ENCODE measurements around the gene ANO10. TPM values are rescaled to one million over a fixed set of nuclear protein-coding genes. Genes with fewer than 3 reads are reported as not detected.
A peak's percentile ranks its signal among the peaks of the same experiment; 100 is the strongest.

ANO10 gene
- total RNA-seq, 4 donors from 2014 or later = 20.9 to 70.5 (median 48.0) TPM

DNA sequence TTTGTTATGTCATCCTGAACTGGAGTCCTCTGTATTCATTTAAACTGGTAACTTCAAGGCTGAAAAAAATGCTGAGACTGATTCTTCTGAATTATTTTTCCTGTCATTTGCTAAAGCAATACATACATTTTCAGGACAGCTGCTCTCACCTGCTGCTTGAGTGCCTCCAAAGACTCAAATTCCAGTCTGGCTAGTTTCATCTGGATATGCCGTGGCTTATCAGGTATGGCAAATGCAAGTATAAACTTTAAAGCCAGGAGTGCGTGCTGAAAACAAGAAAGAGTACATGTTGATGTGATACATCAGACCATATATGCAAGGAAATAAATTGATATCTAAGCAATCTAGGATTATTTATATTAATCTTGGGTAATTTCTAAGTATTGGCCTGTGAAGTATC lies 189.3 kb downstream of the ANO10 start:
- 96 to 100% methylated on average over 2 of the region's 2 CpGs for WGBS, 2 donors (ENCODE audit: low coverage in 1 of 2)
- intact Hi-C loops (cut with DNase I; ENCODE audit: low total_unique reads) (no loop called here), in situ Hi-C loops (cut with MboI; ENCODE audit: low pct_ligation_motif_present in 1 of 4, low pct_unique_long_range_greater_than_20kb in 1 of 4, low sequenced_read_pairs in 3 of 4) (no loop called here)

DNA sequence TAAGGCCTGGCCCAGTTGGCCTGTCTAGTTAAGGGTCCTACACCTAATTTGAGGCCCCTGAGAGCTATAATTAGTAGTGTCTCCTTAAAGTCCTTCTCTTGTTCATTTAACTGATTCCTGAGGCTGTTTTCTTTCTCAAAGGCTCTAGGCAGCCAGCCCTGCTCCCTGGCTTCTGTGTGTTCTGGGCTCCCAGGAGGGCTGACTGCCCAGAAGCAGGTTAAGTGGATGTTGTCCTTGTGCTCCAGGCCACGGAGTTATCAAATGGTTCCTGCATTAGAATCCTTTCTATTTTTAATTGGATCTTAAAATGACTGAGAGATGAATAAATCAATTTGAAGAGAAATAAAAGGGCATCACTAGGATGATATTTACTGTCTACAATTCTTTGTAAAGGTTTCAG lies 195.4 kb downstream of the ANO10 start:
- peaks cover 0 to 10% (median 2%) of the 10 kb centered on the region in 4 donors for H3K4me1 ChIP-seq
- peak overlapping the region in 3 of 4 donors; percentile 16 to 39 (median 29) for H3K27ac ChIP-seq
- no peak for TF ChIP-seq POLR2AphosphoS5 (IDR thresholded peaks at IDR 0.05)
- TF ChIP-seq, protein P1, sequence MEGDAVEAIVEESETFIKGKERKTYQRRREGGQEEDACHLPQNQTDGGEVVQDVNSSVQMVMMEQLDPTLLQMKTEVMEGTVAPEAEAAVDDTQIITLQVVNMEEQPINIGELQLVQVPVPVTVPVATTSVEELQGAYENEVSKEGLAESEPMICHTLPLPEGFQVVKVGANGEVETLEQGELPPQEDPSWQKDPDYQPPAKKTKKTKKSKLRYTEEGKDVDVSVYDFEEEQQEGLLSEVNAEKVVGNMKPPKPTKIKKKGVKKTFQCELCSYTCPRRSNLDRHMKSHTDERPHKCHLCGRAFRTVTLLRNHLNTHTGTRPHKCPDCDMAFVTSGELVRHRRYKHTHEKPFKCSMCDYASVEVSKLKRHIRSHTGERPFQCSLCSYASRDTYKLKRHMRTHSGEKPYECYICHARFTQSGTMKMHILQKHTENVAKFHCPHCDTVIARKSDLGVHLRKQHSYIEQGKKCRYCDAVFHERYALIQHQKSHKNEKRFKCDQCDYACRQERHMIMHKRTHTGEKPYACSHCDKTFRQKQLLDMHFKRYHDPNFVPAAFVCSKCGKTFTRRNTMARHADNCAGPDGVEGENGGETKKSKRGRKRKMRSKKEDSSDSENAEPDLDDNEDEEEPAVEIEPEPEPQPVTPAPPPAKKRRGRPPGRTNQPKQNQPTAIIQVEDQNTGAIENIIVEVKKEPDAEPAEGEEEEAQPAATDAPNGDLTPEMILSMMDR (IDR thresholded peaks at IDR 0.05) = no peak
- no peaks in the 10 kb centered on the region for H3K27me3 ChIP-seq
- H3K9me3 ChIP-seq = no peaks in the 10 kb centered on the region
- in situ Hi-C loops (cut with MboI; ENCODE audit: low pct_ligation_motif_present in 1 of 4, low pct_unique_long_range_greater_than_20kb in 1 of 4, low sequenced_read_pairs in 3 of 4) (no loop called here), intact Hi-C loops (cut with DNase I; ENCODE audit: low total_unique reads) (no loop called here)
- H3K4me3 ChIP-seq = no peak overlapping the region
- H3K36me3 ChIP-seq = no peaks in the 10 kb centered on the region
- WGBS, 2 donors (ENCODE audit: low coverage in 1 of 2) = 65 to 71% methylated on average over 1 of the region's 1 CpG
- DNase-seq = no peak

More for the DNA sequence above, 189.3 kb downstream of the ANO10 start:
- H3K9me3 ChIP-seq = no peaks in the 10 kb centered on the region
- DNase-seq = no peak
- H3K4me1 ChIP-seq = no peaks in the 10 kb centered on the region
- H3K36me3 ChIP-seq = no peaks in the 10 kb centered on the region
- H3K27me3 ChIP-seq = no peaks in the 10 kb centered on the region
- no peak overlapping the region for H3K4me3 ChIP-seq
- TF ChIP-seq POLR2A (IDR thresholded peaks at IDR 0.05) (no peak), EP300 (IDR thresholded peaks at IDR 0.05; ENCODE audit: low read depth) (no peak), POLR2AphosphoS5 (IDR thresholded peaks at IDR 0.05) (no peak)
- TF ChIP-seq, protein P1 (IDR thresholded peaks at IDR 0.05) = no peak
- no peak overlapping the region for H3K27ac ChIP-seq

DNA sequence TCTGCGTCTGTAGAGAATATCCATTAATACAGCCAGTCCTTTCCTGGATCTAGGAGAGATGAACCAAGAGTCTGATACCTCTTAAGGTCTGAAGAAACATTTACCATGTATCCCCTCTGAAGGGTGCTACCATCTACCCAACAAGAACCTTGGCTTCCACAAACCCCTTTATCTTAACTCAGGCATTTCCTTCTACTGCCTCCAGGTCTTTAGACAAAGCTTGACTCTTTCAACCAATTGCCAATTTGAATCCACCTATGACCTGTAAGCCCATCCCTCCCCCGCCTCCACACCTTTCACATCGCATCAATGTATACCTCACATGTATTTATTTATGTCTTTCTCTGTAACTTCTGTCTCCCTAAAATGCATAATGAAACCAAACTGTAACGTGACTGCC lies 196.0 kb downstream of the ANO10 start:
- 93 to 97% methylated on average over 4 of the region's 4 CpGs for WGBS, 2 donors (ENCODE audit: low coverage in 1 of 2)
- H3K36me3 ChIP-seq = no peaks in the 10 kb centered on the region
- H3K27me3 ChIP-seq = no peaks in the 10 kb centered on the region
- in situ Hi-C loops (cut with MboI; ENCODE audit: low pct_ligation_motif_present in 1 of 4, low pct_unique_long_range_greater_than_20kb in 1 of 4, low sequenced_read_pairs in 3 of 4) (no loop called here), intact Hi-C loops (cut with DNase I; ENCODE audit: low total_unique reads) (no loop called here)
- no peak for TF ChIP-seq POLR2A (IDR thresholded peaks at IDR 0.05)
- TF ChIP-seq EP300 (IDR thresholded peaks at IDR 0.05; ENCODE audit: low read depth) = no peak
- TF ChIP-seq POLR2AphosphoS5 (IDR thresholded peaks at IDR 0.05) = no peak
- TF ChIP-seq, protein P1 (IDR thresholded peaks at IDR 0.05) = no peak
- H3K4me3 ChIP-seq = no peak overlapping the region
- peaks cover 0 to 10% (median 2%) of the 10 kb centered on the region in 4 donors for H3K4me1 ChIP-seq
- H3K9me3 ChIP-seq = no peaks in the 10 kb centered on the region
- DNase-seq = no peak
- H3K27ac ChIP-seq = peak overlapping the region in 3 of 4 donors; percentile 16 to 39 (median 29)

DNA sequence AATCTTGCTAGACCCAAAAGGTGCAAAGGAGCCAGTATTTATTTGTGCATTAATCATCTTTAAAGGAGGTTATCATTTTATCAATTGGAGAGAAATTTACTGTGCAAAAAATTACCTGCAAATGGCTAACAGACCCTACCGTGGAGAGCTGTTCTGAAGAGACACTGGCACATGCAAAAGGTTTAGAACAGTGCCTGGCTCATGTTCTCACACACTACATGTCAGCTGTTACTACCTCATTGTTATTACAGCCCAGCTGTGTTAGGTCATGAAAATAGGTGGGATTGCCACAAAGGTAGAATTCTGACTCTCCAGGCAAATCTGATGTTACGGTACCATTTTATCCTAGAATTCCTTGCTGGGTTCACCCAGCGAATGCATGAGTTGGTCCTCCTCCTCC lies 198.2 kb downstream of the ANO10 start:
- H3K27ac ChIP-seq = peak overlapping the region in 2 of 4 donors; percentile 26 to 41
- in situ Hi-C loops (cut with MboI; ENCODE audit: low pct_ligation_motif_present in 1 of 4, low pct_unique_long_range_greater_than_20kb in 1 of 4, low sequenced_read_pairs in 3 of 4) = no loop called here

More for the DNA sequence above, 198.2 kb downstream of the ANO10 start:
- H3K36me3 ChIP-seq = no peaks in the 10 kb centered on the region
- intact Hi-C loops (cut with DNase I; ENCODE audit: low total_unique reads) = no loop called here
- H3K4me1 ChIP-seq = peaks cover 0 to 10% (median 2%) of the 10 kb centered on the region in 4 donors
- no peak for DNase-seq
- TF ChIP-seq, protein P1 (IDR thresholded peaks at IDR 0.05) = no peak
- TF ChIP-seq EP300 (IDR thresholded peaks at IDR 0.05; ENCODE audit: low read depth) (no peak), POLR2A (IDR thresholded peaks at IDR 0.05) (no peak), POLR2AphosphoS5 (IDR thresholded peaks at IDR 0.05) (no peak)
- H3K4me3 ChIP-seq = no peak overlapping the region
- no peaks in the 10 kb centered on the region for H3K27me3 ChIP-seq
- H3K9me3 ChIP-seq = no peaks in the 10 kb centered on the region
- 60 to 70% methylated on average over 3 of the region's 3 CpGs for WGBS, 2 donors (ENCODE audit: low coverage in 1 of 2)
